Keratinocyte (primary cell): ENCODE measurements around the gene NRG4. TPM values are rescaled to one million over a fixed set of nuclear protein-coding genes. Genes with fewer than 3 reads are reported as not detected.

ENCODE experiments used
- DNase-seq: peaks from one replicate; pipeline ENCODE4 v3.0.0-alpha.2; 2011; ENCODE audit warnings: low read depth, missing footprints, low spot score
- FAIRE-seq: peaks from 2 replicates; lab custom pipeline; 2011; peaks lifted over from hg19 to GRCh38; lab: Jason Lieb, UNC
- H2AFZ ChIP-seq: 2 replicates; pipeline ENCODE4 v1.6.0; 2012; ENCODE audit warnings: low read length, control low read depth, inconsistent platforms; ENCODE audit not compliant: control insufficient read depth
- H3K27ac ChIP-seq: 2 replicates; pipeline ENCODE4 v1.5.1; 2011; ENCODE audit warnings: low read length; ENCODE audit not compliant: control insufficient read depth, insufficient read depth
- H3K27me3 ChIP-seq: 3 replicates; pipeline ENCODE4 v1.6.0; 2011; ENCODE audit warnings: low read length; ENCODE audit not compliant: control insufficient read depth, insufficient read depth; ENCODE audit errors: extremely low read depth
- H3K36me3 ChIP-seq, 2 experiments: 2 replicates in 1 of 2; 3 replicates in 1 of 2; pipeline ENCODE4 v1.5.1; 2011; ENCODE audit warnings: low read length in 2 of 2, mild to moderate bottlenecking in 1 of 2; ENCODE audit not compliant: control insufficient read depth in 2 of 2, insufficient read depth in 2 of 2; ENCODE audit errors: extremely low read depth in 1 of 2
- H3K4me1 ChIP-seq: 3 replicates; pipeline ENCODE4 v1.5.1; 2011; ENCODE audit warnings: low read length; ENCODE audit not compliant: control insufficient read depth, insufficient read depth; ENCODE audit errors: extremely low read depth
- H3K4me2 ChIP-seq: 3 replicates; pipeline ENCODE4 v1.6.0; 2011; ENCODE audit warnings: low read depth, low read length; ENCODE audit not compliant: control insufficient read depth, insufficient read depth; ENCODE audit errors: extremely low read depth
- H3K4me3 ChIP-seq, 3 experiments: fragments of 200-600 bp in 1 of 3; sonication (generic) in 1 of 3; 2 replicates in 2 of 3; 3 replicates in 1 of 3; pipeline ENCODE4 v1.5.1; 2011 to 2016; ENCODE audit warnings: low read length in 3 of 3, mild to moderate bottlenecking in 3 of 3, control low read depth in 2 of 3, inconsistent platforms in 1 of 3, low read depth in 1 of 3, mixed read lengths in 1 of 3, mixed run types in 1 of 3, moderate library complexity in 1 of 3; ENCODE audit not compliant: control insufficient read depth in 2 of 3, insufficient read depth in 2 of 3; ENCODE audit errors: extremely low read depth in 1 of 3
- H3K79me2 ChIP-seq: 2 replicates; pipeline ENCODE4 v1.6.0; 2012; ENCODE audit warnings: low read length; ENCODE audit not compliant: control insufficient read depth, insufficient read depth
- H3K9ac ChIP-seq: 3 replicates; pipeline ENCODE4 v1.6.0; 2011; ENCODE audit warnings: low read length; ENCODE audit not compliant: control insufficient read depth, insufficient read depth; ENCODE audit errors: extremely low read depth
- H3K9me1 ChIP-seq: 3 replicates; pipeline ENCODE4 v1.6.0; 2011; ENCODE audit warnings: low read length; ENCODE audit not compliant: control insufficient read depth, insufficient read depth; ENCODE audit errors: extremely low read depth
- H3K9me3 ChIP-seq: 2 replicates; pipeline ENCODE4 v1.5.1; 2012; ENCODE audit warnings: low read depth, low read length; ENCODE audit not compliant: control insufficient read depth
- H4K20me1 ChIP-seq: 3 replicates; pipeline ENCODE4 v1.6.0; 2011; ENCODE audit warnings: low read length; ENCODE audit not compliant: control insufficient read depth, insufficient read depth; ENCODE audit errors: extremely low read depth
- EZH2 ChIP-seq: IDR thresholded peaks from one replicate; pipeline ENCODE4 v1.6.1; 2012; ENCODE audit warnings: inconsistent platforms, mild to moderate bottlenecking, low read length, moderate library complexity
- dilution Hi-C: fragments of 300-500 bp; cut with MboI; formaldehyde crosslinking; loops from one replicate; pipeline ENCODE4 v1.7.0; 2020; ENCODE audit warnings: low sequenced_read_pairs; ENCODE audit not compliant: extremely low pct_ligation_motif_present
- polyA plus RNA-seq, 5 experiments: library from polyadenylated mRNA; depleted of rRNA in 3 of 5; stranded (reverse) in 3 of 5; stranded (forward) in 1 of 5; unstranded in 1 of 5; fragments of >200 nt; gene quantifications; 1 replicate in 1 of 5; 2 replicates in 3 of 5; 3 replicates in 1 of 5; pipeline versions ENCODE4 v1.2.1 to v1.2.3, GENCODE V29; 2011 to 2012; ENCODE audit warnings: missing spikeins in 2 of 5, low read depth in 1 of 5, low replicate concordance in 1 of 5
- TF ChIP-seq, protein P1 (sequence below), 3 experiments: IDR thresholded peaks in 1 of 3; conservative IDR thresholded peaks in 1 of 3; optimal IDR thresholded peaks in 1 of 3; 2 replicates in 2 of 3; 3 replicates in 1 of 3; pipeline versions ENCODE3 to v1.5.1; 2011; ENCODE audit warnings: low read length in 3 of 3, mild to moderate bottlenecking in 3 of 3, moderate library complexity in 2 of 3, control low read depth in 1 of 3, inconsistent platforms in 1 of 3; ENCODE audit not compliant: insufficient read depth in 2 of 3; ENCODE audit errors: extremely low read depth in 1 of 3

The NRG4 gene
- polyA plus RNA-seq, 1 donor (not counting 4 experiments of a cell fraction or from before 2014, with no cell fraction given): 0.96 TPM

GRCh38 chr15:75943246-75943645 is 69.0 kb downstream of the NRG4 start:
- no peak for TF ChIP-seq EZH2
- TF ChIP-seq, protein P1, sequence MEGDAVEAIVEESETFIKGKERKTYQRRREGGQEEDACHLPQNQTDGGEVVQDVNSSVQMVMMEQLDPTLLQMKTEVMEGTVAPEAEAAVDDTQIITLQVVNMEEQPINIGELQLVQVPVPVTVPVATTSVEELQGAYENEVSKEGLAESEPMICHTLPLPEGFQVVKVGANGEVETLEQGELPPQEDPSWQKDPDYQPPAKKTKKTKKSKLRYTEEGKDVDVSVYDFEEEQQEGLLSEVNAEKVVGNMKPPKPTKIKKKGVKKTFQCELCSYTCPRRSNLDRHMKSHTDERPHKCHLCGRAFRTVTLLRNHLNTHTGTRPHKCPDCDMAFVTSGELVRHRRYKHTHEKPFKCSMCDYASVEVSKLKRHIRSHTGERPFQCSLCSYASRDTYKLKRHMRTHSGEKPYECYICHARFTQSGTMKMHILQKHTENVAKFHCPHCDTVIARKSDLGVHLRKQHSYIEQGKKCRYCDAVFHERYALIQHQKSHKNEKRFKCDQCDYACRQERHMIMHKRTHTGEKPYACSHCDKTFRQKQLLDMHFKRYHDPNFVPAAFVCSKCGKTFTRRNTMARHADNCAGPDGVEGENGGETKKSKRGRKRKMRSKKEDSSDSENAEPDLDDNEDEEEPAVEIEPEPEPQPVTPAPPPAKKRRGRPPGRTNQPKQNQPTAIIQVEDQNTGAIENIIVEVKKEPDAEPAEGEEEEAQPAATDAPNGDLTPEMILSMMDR (optimal IDR thresholded peaks at IDR 0.05 in 1 of 3, IDR thresholded peaks at IDR 0.05 in 1 of 3, conservative IDR thresholded peaks at IDR 0.05 in 1 of 3; ENCODE audit: extremely low read depth in 1 of 3, insufficient read depth in 2 of 3, low read length in 3 of 3): no peak
- no peak overlapping the region for H2AFZ ChIP-seq
- H3K9me3 ChIP-seq: no peaks in the 10 kb centered on the region
- FAIRE-seq: no peak
- DNase-seq: no peak
- no peak overlapping the region for H3K4me2 ChIP-seq
- dilution Hi-C loops: no loop called here
- H3K4me1 ChIP-seq: peaks cover 22% of the 10 kb centered on the region
- no peak overlapping the region for H3K9ac ChIP-seq
- no peak overlapping the region for H3K27ac ChIP-seq
- no peaks in the 10 kb centered on the region for H4K20me1 ChIP-seq
- H3K4me3 ChIP-seq: no peak overlapping the region
- no peaks in the 10 kb centered on the region for H3K27me3 ChIP-seq
- no peaks in the 10 kb centered on the region for H3K79me2 ChIP-seq
- H3K36me3 ChIP-seq: no peaks in the 10 kb centered on the region
- no peaks in the 10 kb centered on the region for H3K9me1 ChIP-seq

DNA sequence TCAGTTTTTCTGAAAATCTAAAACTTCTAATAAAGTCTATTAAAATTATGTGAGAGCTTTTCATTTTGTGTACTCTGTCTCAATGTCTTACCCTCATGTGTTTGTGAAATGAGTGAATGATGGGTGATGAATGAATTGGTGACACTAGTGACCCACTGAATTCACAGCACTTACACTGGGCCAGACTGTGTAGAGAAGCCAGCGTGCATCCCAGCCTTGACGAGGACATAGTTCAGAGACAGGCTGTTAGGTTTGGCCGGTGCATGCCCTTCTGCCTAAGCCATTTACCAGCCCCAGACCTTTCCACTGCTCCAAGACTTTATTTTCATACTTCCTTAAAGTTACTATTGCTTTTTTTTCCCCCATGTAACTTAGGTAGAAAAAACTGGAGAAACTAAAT is 69.8 kb downstream of the NRG4 start:
- Histone ChIP-seq H3K9me3 (no peaks in the 10 kb centered on the region), H3K4me3 (no peak overlapping the region), H3K36me3 (peaks cover 0 to 3% of the 10 kb centered on the region in 2 experiments), H3K9me1 (no peaks in the 10 kb centered on the region), H3K4me1 (peaks cover 17% of the 10 kb centered on the region), H2AFZ (no peak overlapping the region), H3K4me2 (no peak overlapping the region), H3K27me3 (no peaks in the 10 kb centered on the region), H4K20me1 (no peaks in the 10 kb centered on the region), H3K79me2 (no peaks in the 10 kb centered on the region), H3K9ac (no peak overlapping the region), H3K27ac (no peak overlapping the region)
- TF ChIP-seq, protein P1 (optimal IDR thresholded peaks at IDR 0.05 in 1 of 3, IDR thresholded peaks at IDR 0.05 in 1 of 3, conservative IDR thresholded peaks at IDR 0.05 in 1 of 3; ENCODE audit: extremely low read depth in 1 of 3, insufficient read depth in 2 of 3, low read length in 3 of 3): no peak
- no peak for TF ChIP-seq EZH2
- dilution Hi-C loops: no loop called here
- FAIRE-seq (no peak), DNase-seq (no peak)
